GM19035 (cell line): ENCODE measurements around the gene CELSR1.

Source experiments
- ATAC-seq: cut with Tn5 transposase; IDR thresholded peaks from one replicate; pipeline ENCODE4 v1.9.1; 2021; ENCODE audit not compliant: unreplicated experiment

CELSR1 gene

DNA sequence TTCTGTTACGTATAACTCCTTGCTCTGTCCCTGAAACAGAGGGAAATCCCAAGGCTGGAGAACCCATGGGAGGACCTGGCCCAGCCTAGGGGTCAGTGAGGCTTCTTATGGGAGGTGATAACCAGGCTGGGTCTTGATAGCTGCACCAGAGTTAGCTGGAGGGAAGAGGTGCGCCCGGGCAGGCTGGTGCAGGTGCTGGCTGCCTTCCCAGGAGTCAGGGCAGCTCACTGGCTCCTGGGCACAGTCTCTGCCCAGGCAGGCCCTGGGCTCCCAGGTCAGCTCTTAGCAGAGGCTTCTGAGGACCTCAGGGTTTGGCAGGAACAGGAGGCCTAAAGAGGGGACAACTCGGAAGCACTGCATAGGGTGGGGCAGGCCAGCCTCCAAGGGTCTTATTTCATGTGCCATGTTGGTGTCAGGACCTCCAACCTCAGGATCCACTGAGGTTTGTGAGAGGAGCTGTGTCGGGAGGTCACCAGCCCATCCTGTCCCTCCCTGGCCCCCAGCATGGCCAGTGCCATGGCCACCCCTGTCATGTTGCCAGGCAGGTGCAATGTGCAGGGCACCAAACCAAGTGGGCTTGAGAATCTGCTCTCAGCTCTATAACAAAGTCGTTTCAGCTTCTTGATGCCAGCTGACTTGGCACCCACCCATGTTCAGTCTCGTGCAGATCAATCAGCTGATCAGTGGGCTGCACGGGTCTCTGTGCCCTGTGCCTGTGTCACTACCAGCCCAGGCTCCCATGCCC lies 20.5 kb upstream of the CELSR1 start:
- no peak for ATAC-seq

- ATAC-seq = no peak
Measured at GRCh38 chr22:46556775-46557174, 19.4 kb upstream of the CELSR1 start.

- ATAC-seq = no peak
Measured at GRCh38 chr22:46553189-46553588, 15.8 kb upstream of the CELSR1 start.

GRCh38 chr22:46551996-46552395 lies 14.6 kb upstream of the CELSR1 start:
- no peak for ATAC-seq

DNA sequence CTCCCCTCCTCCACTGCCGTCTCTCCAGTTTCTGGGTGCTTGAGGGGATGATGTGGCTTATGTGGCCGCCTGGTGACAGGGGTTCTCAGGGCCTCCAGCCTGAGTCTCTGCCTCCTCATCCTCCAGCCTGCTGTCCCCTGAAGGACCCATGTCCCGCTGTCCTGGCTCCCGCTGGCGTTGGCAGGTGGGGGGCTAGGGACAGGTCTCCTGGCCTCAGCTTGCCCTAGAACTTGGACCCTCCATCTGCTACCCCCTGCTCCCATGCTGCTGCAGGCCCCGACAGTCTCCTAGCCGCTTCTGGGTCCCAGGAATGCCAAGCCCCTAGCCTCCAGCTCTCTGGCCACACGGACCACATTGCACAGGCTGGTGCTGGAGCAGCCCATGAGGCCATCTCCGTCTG lies 13.9 kb upstream of the CELSR1 start:
- no peak for ATAC-seq

DNA sequence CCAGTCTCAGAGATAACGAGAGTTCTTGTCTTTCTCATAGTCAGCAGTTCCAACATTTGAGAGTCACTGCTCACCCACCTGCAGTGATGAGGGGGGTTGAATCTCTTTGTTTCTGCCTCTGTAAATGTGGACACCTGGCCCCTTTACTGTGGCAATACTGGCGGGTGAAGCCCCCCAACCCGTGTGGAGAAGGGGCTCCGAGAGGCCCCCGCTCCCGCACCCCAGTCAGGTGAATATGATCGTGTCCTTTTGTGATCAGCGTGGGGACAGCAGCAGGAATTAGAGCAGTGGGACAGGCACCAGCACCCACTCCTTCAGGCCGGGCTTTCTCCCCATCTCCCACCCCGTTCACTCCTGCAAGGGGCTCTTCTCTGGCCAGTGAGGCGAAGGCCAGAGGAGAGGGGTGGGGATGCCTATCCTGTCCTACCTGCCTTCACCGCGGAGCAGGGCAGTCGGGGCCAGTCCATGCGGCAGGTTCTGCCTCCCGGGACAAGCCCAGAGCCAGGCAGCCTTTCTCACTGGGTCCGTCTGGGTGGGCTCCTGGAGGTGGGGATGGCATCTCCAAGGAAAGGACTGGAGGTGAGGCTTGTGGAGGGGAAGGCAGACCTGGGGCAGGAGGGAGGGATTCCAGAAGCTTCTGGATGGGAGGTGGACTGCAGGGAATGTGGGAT lies 12.7 kb upstream of the CELSR1 start:
- no peak for ATAC-seq

DNA sequence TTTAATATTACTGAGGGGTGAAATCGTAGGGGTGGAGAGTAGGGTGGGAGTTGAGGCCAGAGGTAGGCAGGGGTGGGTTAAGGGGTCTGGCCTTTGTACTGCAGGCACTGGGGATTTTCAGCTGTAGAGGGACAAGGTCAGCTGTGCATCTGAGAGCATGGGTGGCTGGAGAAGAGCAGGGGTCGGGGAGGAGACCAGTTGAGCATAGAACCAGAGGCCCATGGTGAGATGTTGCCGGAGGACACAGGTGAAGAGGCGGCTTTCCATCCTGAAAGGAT lies 12.1 kb upstream of the CELSR1 start:
- ATAC-seq = no peak

GRCh38 chr22:46547883-46548244 lies 10.4 kb upstream of the CELSR1 start:
- ATAC-seq = no peak

- no peak for ATAC-seq
Measured at GRCh38 chr22:46547179-46547882, 9.9 kb upstream of the CELSR1 start.

GRCh38 chr22:46546466-46547178 lies 9.2 kb upstream of the CELSR1 start:
- ATAC-seq = no peak

DNA sequence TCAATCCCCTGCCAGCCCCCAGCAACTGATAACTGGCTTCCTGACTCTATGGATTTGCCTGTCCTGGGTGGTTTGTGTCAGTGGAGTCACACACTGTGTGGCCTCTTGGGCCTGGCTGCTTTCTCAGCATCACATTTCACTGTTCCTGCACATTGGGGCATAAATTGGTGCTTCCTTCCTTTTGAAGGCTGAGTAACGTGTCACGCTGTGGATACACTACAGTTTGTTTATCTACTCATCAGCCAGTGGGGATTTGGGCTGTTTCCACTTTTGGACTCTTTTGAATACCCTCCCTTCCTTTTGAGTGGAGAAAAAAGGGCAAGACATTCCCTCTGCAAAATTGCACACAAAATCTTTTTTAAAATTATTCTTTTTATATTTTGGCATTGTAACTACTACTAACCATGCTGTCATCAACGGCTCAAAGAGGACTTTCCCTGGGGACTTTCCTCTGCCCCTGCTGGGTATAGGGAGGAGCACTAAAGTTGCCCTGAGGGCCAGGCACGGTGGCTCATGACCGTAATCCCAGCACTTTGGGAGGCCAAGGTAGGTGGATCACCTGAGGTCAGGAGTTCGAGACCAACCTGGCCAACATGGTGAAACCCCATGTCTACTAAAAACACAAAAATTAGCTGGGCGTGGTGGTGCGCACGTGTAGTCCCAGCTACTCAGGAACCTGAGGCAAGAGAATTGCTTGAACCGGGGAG lies 7.8 kb upstream of the CELSR1 start:
- ATAC-seq = no peak

DNA sequence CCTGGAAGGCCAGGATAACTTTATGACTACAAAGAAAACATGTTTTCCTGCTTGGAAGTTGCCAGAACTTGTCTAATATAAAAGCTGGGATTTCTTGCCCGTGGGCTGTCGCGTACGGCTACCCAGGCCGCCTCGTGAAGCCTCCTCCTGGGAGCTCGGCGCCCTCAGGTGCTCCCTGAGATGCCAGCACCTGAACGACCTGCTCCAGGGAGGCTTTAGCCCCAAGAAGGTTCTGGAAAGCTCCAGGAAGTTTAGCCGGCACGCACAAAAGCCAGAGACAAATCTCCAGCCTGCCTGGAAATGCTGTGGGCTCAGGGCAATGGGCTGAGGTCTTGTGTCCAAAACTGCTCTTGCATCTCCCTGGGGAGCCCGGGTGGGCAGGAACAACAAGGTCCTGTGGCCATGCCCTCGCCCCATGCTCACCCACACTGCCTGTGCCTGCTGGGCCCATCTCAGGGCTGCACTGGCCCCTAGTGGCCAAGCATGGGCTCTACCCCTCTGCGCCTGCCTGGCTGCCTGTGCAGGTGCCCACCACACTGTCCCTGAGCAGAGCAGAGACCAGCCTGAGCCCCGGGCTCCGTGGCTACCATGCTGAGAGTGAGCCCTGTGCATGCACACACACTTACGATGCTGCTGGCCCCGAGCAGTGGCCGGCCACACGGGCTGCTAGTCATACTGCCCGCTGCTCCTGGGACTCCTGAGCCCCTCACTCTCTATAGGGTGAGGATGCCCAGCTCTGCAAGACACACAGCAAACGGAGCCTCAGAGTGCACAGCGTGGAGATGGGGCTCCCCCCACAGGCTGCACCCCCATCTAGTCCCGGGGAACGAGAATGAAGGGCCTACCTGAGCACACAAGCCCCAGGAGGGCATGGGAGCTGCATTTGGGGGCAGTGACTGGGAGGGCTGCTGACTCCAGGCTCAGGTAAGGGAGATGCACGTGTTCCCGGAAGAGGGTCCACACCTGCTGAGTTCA lies 4.9 kb upstream of the CELSR1 start:
- no peak for ATAC-seq

- no peak for ATAC-seq
Measured at GRCh38 chr22:46541536-46541935, 4.1 kb upstream of the CELSR1 start.

DNA sequence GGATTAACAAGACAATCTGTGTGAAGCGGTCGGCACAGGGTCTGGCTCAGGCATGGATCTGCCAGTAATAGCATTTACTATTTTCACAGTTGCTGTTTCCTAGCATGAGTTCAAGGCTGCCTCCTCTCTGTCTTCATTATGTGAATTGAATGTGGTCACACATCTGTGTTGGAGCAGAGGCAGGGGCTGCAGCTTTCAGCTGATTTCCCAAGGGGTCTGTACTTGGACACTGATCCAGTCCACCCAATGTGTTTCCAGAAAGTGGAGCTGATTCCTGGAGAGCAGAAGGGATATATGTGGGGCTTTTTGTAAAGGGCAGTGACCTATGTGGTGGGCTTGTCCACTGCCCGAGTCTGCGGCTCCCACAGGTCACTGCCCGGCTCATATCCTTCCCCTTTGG lies 3.5 kb upstream of the CELSR1 start:
- ATAC-seq = no peak

DNA sequence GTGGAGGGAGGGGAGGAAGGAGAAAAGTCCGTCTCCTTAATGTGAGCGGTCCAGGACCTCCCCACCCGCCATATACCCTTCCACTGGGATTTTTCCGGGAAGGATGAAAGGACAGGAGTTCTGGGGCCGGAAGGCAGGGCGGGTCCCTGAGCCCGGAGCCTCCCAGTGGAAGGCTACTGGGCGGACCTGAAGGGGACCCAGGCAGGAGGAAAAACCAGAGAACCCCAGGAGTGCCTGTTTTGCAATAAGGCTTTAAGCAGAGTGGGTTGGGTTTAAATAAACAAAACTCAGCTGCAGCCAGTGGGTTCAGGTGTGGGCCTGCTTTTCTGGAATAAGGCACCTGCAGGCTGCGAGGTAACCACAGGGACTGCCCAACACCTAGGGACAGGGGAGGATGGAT lies 1.7 kb upstream of the CELSR1 start:
- ATAC-seq = no peak

- ATAC-seq = no peak
Measured at GRCh38 chr22:46538814-46539160, 1.4 kb upstream of the CELSR1 start.

DNA sequence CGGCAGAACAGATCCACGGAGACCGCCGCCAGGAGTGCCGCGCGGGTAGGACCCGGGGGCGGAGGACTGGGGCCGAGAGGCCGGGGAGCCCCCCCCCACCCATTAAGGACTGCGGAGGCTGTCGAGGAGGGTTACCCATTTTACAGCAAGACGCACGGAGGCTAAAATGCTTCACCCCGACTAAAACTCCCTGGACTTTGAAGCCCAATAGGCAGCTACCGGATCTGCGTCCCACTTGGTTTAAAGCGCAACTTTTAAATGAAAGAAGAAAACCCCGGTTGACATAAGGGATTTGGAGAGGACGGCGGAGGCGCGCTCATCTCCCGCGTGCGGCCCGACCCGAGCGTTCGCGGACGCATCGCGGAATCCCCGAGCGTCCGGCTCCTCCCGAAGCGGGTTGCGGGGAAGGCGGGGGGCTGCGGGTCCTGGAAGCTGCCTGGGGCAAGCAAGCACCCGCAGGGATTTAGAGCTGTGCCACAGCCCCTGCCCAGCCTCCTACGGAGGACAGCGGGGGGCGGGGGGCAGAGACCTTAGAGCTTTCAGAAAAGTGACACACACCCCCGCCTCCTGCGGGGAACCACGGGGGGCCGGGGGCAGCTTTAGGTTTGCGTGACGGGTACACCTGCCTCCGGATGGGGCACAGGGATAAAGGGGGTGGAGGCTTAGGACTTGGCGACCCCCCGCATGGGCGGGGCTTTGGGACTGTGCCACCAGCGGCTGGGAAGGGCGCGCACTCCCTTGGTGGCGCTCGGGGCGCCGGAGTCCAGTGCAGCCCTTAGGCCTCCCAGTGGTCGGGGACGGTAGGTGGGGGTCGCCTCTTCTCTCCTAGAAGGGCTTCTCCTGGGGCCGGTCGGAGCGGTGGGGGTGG lies 760 bp upstream of the CELSR1 start:
- no peak for ATAC-seq

DNA sequence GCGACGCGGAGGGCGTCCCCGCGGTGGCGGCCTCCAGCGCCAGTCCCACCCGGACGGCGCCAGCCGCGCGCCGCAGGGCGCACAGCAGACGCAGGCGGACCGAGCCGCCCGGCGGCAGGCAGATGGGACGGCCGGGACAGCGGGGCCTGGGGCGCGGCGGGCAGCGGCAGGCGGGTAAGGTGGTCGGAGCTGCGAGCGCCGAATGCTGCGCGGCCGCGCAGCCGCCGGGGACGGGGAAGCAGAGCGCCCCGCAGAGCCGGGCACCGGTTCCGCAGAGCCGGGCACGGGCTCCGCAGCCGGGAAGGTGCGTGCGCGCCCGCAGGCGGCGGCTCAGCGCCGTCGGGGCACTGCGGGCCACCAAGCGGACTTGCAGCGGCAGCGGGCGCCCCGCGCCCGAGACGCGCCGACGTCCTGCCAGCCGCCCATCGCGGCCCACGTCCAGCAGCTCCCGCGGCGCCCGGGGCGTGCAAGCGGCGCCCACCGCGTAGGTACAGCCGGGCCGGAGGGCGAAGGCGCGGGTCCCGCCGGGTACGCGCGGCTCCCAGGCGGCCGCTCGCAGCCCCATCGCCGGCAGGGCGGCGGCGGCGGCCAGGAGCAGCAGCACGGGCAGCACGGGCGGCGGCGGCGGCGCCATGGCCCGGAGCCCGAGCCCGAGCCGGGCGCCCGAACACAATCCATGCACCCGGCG lies 739 bp downstream of the CELSR1 start:
- no peak for ATAC-seq
